HG03571 (cell line): Measurements from ENCODE around the gene THAP9.
"Not testable (repeated sequence)": the region's sequence is repeated elsewhere in the genome, so short reads cannot be mapped to it uniquely, and the experiment has no call there.

Experiments
- ATAC-seq: cut with Tn5 transposase; IDR thresholded peaks from one replicate; pipeline ENCODE4 v1.9.1; 2021; ENCODE audit not compliant: unreplicated experiment

Gene THAP9

DNA sequence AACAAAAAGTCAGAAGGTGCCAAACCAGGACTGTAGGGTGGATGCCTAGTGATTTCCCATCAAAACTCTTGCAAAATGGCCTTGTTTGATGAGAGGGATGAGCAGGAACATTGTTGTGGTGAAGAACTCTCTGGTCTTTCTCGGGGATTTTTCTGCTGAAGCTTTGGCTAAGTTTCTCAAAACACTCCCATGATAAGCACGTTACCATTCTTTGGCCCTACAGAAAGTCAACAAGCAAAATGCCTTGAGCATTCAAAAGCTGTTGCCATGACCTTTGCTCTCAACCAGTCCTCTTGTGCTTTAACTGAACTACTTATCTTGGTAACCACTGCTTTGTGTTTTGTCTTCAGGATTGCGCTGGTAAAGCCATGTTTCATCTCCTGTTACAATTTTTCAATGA lies 6.6 kb upstream of the THAP9 start:
- no peak for ATAC-seq

DNA sequence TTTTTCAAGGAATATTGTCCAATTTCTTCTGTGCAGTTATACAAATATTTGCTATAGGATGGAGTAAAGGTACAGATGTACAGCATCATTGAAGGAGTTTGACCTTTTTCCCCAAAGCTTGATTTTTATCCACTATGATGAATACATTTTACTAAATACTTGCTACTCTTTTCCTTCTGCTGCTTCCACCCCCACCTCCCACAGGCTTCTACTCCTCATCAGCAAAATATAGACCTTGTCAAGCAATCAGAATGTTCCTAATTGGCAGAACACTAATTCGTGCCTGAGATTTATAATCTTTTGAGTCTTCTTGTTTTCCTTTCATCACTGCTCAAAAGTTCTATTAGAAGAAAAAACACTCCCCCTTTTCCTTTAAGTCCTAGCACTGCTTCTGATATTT lies 3.8 kb upstream of the THAP9 start:
- ATAC-seq, result no peak

DNA sequence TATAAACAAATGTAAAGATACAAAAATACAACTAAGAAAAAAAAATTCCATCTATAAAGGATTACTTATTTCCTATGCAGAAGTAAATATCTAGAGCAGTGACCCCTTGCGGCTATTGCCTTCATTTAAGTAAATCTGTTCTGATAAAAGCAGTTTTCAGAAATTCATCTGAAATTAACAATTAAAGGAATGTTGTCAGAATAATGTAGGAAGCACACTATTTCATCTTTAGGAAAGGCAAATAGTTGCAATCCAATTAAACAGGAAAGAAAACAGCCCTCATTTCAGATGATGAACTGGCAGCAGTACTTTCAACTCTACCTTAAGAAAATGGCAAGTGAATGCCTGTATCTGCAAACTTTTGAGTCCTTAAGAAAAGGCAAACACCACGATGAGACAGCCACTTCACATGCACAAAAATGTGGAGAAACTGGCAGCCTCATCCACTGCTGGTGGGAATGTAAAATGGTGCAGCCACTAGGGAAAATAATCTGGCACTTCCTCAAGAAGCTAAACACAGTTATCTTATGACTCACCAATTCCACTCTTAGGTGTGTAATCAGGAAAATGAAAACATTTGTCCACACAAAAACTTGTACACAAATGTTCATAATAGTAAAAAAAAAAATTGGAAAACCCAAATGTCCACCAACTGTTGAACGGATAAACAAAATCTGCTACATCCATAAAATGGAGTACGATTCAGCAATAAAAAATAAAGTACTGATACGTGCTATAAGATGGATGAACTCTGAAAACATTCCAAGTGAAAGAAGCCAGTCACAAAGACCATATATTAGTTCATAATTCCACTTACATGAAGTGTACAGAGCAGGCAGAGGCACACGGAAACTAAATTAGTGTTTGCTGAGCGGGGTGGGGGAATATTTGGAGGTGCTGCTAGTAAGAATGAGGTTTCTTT lies 2.0 kb upstream of the THAP9 start:
- no peak for ATAC-seq

DNA sequence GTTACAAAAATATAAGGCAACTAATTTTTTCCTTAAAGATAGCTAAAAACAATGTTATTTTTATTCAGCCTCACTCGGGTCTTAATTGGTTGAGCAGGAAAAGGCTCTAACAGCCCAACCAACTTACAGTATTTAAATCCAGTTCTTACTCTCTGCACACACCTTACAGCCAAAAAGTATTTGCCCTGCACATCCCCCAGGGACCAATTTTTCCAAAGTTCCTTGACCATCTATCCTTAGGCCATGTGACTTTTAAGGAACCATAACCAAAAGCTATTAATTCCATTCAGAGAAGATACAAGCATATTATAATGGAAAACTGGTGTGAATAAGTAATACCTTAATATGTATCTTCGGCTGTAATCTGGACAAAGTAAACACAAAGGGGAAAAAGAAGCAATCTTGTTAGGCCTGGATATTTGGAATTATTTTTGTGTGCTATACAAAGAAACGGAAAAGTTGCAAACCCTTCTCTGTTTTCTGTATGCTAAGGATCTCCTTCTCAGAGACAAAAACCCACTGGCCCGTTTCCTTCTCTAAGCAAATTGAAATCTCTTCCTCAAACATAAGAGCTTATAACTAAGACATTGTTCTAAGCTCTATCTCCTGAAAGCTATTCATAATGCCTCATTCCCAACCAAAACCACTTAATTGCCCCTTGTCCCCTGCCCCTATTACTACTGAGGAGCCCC lies 1.0 kb upstream of the THAP9 start:
- ATAC-seq, result no peak

DNA sequence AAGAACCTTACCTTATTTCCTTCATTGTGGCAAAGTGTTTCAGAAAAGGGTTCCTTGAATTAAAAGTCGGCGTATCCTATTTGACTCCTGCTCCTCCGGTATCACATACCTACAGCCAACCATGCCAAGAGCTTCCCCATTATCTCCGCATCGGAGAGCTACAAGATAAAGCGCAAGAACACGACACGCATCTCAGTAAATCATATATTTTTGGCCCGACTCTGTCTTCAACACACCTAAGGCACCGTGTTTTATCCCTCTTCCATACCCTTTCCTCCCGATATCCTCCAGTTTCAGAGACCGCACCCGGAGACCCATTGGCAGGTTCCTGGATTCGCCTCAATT lies 497 bp upstream of the THAP9 start:
- ATAC-seq, result peak; percentile 3

DNA sequence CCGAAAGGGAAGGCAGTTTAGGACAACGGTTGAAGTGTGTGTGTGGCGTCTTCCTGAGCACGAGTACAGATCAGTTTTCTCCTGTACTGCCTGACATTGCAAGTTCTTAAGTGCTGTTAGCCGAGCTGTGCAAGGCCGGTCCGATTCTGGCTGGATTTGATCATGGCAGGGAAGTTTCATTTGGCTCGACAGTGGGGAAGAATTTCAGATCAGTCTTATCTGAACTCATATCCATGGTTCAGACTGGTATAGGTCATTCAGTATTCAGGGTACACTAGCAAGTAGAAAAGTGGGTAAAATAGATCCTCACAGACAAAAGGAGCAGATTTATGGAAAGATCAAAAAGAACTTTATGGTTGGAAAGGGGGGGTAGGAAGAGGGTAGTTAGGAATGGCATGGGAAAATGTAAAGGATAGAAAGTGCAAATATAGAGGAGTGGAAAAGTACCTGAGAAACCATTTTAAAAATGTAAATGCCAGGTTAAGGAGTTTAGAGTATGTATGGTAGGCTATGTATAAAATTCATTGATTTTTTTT lies 716 bp downstream of the THAP9 start:
- ATAC-seq, result no peak

DNA sequence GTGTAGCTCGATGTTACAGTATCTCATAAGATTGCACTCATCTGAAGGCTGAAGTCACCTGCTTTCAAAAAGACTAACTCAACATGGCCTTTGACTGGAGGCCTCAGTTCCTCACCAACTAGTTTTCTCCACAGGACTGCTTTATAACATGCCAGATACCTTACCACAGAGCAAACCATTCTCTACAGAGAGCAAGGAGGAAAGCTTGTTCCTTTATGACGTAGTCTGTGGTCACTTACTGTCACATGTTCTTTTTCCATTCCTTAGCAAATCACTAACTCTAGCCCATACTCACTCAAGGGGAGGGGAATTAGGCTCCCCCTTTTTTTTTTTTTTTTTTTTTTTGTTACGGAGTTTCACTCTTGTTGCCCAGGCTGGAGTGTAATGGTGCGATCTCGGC lies 3.2 kb downstream of the THAP9 start:
- no peak for ATAC-seq

DNA sequence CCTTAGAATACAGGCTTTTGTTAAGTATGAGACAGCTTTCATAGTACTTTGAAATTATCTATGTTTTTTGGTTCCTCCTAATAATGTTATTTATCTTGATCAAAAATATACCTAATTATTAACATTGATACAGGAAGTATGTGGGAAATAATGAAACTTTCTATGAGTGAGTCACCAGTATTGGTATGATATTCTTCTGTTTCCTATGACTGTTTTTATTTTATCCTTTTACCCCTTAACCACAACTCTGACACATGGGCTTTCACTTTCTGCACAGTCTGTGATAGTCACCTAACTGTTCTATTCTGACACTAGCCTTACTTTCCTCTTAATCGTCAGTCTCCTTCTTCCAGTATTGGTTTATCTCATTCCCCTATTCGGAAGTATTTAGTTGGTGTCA lies 4.7 kb downstream of the THAP9 start:
- peak; percentile 56 for ATAC-seq

DNA sequence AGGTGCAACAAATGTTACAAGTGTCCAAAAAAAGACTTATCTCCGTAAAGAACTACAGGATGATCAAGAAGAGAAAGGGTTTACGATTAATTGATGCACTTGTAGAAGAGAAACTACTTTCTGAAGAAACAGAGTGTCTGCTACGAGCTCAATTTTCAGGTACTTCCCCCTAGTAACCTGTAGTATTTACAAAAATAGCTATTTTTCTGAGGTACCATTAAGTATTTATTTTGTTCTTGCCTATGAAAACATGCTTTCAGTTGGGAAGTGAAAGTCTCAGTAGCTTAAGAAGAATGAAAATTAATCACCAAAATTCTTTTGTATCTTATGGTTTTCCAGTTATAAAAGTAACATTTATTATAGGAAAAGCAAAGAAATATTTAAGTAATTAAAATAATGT lies 5.9 kb downstream of the THAP9 start:
- no peak for ATAC-seq

DNA sequence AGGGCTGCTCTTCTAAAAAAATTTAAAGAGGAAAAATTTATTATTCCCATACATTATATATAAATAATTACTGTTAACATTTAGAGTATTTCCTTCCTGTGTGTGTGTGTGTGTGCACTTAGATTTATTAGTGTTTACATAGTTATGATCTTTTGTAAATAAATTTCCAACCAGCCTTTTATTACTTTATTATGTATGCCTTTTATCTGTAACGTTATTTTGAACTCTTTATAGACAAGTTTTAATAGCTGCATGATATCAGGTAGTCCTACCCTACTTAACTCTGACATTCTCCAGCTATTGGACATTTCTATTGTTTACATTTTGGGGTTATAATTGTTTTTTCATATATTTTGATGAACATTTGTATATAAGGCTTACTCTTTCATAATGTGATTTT lies 8.8 kb downstream of the THAP9 start:
- no peak for ATAC-seq

DNA sequence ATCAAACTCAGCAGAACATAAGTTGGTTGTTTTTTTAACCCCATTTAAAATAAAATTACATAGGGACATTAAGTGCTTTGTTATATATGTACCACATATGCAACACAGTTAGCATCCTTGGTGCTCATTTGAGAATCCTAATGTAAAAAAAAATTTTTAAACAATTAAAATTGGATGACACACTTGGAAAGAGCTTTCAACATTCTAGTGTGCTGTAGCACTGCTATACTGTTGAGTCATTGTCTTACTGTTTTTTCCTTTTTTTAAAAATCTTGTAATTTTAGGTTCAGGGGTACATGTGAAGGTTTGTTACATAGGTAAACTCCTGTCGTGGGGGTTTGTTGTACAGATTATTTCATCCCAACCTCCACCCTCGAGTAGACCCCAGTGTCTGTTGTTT lies 12.8 kb downstream of the THAP9 start:
- ATAC-seq, result no peak

DNA sequence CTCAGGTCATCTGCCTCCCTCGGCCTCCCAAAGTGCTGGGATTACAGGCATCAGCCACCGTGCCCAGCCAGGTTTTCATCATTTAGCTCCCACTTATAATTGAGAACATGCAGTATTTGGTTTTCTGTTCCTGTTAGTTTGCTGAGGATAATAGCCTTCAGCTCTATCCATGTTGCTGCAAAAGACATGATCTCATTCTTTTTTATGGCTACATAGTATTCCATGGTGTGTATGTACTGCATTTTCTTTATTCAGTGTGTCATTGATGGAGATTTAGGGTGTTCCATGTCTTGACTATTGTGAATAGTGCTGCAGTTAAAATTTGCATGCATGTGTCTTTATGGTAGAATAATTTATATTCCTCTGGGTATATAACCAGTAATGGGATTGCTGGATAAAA lies 13.4 kb downstream of the THAP9 start:
- not testable (repeated sequence) for ATAC-seq

DNA sequence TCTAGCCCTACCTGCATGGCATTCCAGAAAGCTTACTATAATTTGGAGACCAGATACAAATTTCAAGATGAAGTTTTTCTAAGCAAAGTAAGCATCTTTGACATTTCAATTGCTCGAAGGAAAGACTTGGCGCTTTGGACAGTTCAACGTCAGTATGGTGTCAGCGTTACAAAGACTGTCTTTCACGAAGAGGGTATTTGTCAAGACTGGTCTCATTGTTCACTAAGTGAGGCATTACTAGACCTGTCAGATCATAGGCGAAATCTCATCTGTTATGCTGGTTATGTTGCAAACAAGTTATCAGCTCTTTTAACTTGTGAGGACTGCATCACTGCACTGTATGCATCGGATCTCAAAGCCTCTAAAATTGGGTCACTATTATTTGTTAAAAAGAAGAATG lies 17.6 kb downstream of the THAP9 start:
- no peak for ATAC-seq

DNA sequence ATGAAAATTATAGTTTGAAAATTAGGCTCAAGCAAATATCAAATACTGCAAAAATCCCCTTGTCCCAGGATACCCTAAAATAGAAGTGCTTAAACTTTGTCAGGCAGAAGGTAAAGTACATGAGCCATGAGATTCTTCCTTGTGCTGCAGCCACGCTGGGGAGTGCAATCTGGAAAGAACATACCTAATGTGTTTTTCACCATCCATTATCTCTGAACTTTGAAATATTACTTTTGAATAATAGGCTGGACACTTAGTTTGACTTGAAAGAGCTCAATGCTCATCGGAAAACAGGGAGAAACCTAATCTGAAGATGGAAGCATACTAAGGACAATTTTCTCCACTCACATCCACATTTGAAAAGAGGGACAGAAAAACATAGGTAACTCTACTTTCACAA lies 18.9 kb downstream of the THAP9 start:
- no peak for ATAC-seq

DNA sequence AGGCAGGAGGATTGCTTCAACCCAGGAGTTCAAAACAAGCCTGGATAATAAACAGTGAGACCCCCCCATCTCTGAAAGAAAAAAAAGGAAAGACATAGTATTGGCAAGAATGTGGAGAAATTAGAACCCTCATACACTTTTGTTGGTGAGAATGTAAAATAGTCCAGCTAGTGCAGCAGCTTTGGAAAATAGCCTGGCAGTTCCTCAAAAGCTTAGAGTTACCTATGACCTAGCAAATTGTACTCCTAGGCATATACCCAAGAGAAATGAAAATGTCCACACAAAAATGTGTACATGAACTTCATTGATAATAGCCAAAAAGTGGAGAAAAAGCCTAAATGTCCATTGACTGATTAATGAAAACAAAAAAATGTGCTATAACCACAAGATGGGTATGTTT lies 21.3 kb downstream of the THAP9 start:
- ATAC-seq, result no peak

DNA sequence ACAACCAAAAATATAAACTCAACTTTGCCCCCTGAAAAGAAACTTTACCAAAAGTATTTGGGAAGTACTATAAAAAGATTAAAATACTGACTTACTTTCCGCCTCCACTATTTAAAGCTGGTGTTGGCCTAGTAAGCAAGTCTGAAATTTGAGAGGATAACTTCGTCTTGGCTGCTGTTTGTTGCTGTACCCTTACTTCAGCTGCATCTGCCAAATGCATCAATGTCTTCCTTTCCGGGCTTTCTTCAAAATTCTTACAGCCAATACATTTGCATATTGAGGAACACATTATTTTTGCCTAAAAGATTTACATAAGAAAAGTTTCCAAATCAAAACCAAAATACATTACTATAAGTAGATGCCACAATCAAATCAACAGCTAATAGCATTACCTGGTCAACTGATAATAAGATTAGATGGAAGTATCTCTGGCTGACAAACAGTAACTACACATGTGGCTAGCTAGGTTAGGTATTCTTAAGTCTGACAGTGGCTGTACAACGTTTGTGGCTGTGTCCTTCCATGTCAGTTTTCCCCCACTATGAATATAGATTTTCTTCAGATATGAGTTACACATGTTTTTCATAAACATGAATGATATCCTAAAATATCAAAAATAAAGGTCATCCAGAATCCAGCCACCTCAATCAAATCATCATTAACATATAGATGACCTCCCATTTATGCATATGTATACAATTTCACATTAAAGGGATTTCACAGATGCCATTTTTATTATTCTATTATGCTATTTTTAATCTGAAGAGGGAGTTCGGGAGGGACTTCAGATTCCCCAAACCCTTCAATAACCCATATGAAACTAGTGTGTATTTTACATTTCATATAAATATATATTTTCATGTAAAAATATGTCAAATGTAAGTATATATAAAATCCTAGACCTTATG lies 30.6 kb downstream of the THAP9 start:
- ATAC-seq, result no peak

DNA sequence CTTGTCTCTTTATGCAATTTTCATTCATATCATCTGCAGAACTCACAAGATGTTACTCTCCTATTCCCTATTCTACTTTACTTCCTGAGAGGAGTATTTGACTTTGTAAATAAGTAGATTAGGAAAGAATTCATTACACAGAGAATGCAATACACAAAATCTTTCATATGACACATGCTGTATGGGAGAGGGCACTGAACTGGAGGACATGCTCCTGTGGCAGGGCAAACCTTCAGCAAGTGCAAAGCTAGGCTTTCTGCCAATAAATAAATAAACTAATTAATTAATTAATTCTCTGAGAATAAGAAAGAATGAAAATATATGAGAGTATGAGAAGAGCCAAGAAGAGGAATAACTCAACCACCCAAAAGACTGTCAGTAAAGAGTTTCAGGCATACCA lies 33.9 kb downstream of the THAP9 start:
- no peak for ATAC-seq

DNA sequence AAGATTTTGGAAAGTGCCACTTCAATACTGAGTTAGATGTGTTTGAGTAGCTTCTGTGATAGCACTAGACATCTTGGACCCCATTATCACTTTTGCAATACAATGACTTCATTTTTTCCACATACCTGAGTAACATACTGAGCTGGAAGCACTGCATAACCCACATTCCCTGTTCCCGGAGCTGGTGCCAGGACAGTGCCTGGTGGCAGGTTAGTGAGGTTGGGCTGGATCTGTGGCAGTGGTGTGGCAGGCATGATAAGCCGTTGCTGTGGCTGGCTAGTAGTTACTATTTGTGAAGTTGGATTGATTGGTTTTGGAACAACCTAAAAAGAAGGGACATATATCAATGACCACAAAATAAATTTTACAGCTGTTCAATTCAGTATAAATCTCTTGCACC lies 38.9 kb downstream of the THAP9 start:
- no peak for ATAC-seq

DNA sequence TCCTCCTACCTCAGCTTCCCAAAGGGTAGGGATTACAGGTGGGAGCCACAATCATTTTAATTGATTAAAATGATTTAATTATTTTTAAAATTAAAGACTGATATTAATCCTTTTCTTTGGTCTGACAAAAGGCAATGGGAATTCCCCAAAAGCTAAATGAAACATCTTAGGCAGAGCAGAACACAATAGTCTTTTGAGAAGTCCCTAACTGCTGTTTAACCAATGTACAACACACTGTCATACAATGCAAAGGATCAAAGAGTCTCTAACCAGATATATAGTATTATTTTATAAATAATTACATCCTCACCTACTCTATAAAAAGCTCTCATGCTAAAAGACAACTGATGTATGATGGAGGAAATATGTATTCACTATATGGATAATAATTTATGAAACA lies 47.0 kb downstream of the THAP9 start:
- no peak for ATAC-seq

DNA sequence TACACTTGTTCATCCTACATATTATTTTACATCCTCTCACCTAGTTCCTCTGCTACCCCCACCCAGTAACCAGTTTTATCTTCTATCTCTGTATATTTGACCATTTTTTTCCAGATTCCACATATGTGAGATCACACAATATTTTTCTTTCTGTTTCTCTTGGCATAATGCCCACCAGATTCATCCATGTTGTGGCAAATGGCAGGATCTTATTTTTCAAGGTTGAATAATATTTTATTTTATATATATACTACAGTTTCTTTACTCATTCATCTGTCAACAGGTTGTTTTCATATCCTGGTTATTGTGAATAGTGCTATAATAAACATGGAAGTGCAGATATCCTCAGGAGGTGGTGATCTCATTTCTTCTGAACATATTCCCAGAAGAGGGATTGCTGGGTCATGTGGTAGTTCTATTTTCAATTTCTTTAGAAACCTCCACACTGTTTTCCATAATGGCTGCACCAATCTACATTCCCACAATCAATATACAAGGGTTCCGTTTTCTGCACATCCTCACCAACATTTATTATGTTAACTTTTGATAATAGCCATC lies 48.2 kb downstream of the THAP9 start:
- no peak for ATAC-seq

DNA sequence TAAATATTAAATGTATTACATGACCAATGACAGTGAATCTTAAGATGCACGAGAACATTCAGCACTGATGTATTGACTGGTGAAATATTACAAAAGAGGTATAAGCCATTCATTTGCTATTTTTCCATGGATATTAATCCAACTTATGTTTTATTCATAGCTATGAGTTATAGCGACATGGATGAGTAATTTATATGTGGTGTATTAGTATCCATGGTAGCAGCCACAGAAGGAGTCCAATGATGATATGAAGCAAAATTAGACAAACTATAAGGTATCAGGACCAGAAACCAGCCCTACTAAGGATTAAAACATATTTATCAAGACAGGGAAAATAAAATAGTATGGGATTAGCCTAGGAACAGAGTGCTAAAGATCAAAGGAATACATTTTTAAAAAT lies 50.7 kb downstream of the THAP9 start:
- ATAC-seq, result no peak
